GM19025 (cell line): ENCODE measurements around the gene YTHDF1.

Source experiments
- ATAC-seq: cut with Tn5 transposase; IDR thresholded peaks from one replicate; pipeline ENCODE4 v1.9.1; 2021; ENCODE audit warnings: mild to moderate bottlenecking, low read depth, moderate library complexity; ENCODE audit not compliant: unreplicated experiment

Gene YTHDF1

GRCh38 chr20:63188159-63188442 is 27.8 kb downstream of the YTHDF1 start:
- no peak for ATAC-seq

DNA sequence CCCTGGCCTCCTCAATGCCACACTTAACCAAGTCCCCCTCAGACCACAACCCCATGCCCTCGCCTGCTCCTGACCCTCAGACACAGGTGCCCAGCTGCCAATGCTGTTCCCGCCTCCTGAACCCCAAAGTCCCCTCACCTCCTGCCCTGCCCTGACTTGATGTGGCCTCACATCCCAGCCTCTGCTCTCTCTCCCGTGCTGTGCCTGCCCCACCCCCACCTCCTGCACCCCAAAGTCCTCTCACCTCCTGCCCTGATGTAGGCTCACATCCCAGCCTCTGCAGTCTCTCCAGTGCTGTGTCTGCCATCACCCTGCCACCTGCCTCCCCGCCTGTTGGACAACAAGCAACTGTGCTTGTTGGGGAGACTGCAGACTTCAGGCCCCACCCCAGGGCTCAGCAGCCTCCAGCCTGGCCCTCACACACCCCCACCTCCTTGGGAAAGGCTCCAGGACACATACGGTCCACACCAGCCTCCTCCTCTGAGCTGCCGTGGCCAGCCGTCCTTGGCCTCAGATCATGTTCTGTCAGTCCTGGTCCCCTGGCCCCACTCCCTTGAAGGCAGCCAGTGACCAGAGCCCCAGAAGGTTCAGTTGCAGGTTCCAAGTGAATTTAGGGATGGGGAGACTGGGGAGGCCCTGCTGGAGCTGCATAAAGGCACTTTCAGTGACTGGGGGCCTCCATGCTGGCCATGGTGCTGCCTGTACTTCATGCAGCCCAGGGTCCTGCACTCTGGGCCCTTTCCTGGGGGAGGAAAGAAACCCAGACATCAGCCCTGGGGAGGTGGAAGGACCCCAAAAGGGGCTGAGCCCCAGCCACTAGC is 28.4 kb downstream of the YTHDF1 start:
- ATAC-seq = no peak

- no peak for ATAC-seq
Observed at GRCh38 chr20:63186528-63187316, 29.2 kb downstream of the YTHDF1 start.

DNA sequence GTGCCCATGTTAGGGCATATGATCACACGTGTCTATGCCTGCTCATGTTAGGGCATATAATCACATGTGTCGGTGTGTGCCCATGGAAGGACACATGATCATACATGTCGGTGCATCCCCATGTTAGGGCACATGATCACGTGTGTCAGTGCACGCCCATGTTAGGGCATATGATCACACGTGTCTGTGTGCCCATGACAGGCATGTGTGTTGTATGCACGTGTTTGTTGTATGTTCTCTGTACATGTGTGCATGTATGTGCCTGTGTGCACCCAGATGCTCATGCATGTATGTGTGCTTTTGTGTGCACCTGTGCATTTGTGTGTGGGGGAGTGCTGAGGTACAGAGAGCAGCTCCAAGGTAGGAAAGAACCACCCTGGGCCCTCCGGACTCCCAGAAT is 29.8 kb downstream of the YTHDF1 start:
- no peak for ATAC-seq

- no peak for ATAC-seq
Observed at GRCh38 chr20:63185215-63185796, 30.6 kb downstream of the YTHDF1 start.

DNA sequence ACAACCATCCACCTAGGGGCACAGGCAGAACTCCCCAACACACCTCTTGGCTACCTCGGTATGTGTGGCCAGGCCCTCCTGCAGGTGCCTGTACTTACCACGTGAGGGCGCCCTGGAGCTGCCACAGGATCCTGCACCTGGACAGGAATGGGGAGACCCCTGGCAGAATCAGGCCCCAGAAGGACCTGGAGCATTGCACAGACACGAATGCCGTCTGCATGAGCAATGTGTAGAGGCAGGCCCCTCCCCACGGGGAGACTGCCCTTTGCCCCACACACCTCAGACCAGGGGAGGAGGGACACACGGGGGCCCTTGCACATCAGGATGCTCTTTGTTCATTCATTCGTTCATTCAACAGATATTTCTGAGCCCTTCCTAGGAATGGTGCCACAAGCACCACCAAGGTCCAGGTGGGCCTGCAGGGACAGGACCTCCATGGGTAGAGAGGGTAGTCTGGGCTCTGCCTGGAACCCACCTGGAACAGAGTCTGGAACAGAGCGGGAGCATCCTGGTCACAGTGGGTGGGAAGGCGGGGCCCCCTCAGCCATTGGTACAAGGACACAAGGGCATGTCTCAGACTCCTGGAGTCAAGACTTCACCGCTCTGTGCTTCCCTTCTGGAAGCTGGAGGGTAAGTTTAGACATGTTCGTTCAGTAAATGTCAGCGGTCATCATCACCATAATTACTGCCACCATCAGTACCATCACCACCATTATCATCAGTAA is 32.3 kb downstream of the YTHDF1 start:
- ATAC-seq = no peak

DNA sequence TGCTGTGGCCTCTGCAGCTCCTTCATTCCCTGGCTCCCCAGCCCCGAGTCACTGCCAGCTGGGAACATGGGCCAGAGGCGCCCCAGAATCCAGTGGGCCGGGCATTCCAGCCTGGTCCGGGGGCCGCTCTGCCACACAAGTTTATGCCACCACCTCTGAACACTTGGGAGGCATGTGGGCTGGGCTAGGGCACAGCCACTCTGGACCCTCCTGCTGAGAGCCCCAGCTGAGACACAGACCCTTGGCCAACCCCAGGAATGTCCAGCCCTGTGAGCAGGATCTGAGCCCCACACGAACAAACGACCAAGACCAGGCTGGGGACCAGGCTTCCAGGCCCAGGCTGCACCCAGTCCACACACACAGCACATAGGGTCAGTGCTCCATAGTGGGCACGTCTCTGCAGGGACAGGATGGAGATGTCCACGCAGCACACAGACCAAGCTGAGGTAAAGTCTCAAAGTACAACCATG is 33.0 kb downstream of the YTHDF1 start:
- no peak for ATAC-seq

GRCh38 chr20:63182425-63182824 is 33.5 kb downstream of the YTHDF1 start:
- no peak for ATAC-seq

DNA sequence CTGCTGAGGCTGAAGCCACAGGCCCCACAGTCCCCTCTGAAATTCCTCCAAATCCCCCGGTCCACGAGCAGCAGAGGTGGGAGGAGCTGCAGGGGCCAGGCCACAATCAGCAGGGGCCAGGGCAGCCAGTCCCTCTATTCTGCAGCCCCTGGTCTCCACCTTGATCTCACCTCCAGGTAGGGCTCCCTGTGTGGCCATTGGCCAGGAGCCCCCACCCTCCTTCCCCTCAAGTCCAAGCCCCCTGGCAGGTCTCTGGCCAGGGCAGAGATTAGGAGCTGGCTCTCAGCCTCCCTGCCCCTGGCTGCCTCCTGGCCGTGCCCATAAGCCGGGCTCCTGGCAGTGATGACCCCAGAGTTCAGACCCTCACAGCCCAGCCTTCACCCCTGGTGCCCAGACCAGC is 34.7 kb downstream of the YTHDF1 start:
- no peak for ATAC-seq

- no peak for ATAC-seq
Observed at GRCh38 chr20:63180569-63181185, 35.3 kb downstream of the YTHDF1 start.

DNA sequence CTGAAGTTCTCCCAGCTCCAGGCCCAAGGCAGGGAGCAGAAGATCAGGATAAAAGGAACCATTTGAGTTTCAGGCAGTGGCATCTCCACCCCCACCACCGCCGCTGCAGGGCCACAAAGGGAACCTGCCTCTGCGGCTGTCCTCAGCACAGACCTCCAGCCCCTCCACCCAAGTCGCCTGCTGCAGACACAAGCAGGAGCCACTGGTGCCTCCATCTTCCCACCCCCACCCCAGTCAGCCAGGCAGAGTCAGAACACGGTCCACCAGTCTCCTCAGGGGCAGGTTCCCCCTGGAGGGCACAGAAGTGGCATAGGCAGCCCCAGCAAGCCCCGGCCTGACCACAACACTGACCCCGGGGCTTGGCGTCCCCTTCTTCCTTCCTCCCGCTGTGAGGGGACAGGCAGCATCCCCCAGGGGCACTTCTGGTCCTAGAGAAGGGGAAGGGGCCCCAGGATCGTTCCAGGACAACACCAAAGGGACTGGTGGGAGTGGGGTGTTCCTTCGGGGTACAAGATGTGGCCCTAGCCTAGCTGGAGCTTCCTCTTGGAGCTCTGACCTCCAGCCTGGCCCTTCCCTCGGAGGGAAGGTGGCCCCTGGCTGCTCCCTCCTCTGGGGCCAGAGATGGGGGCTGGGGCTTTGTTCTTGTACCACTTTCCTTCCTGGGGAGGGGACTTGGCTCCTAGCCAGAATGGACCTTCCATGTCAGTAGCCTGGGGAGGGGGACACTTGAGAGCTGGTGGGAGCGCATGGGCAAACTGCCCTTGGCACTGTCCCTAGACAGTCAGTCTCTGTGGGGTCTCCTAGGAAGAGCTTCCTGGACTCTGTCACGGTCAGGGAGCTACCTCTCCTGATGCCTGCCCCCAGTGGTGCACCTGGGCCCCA is 36.0 kb downstream of the YTHDF1 start:
- no peak for ATAC-seq

GRCh38 chr20:63178889-63179686 is 36.8 kb downstream of the YTHDF1 start:
- ATAC-seq = no peak

DNA sequence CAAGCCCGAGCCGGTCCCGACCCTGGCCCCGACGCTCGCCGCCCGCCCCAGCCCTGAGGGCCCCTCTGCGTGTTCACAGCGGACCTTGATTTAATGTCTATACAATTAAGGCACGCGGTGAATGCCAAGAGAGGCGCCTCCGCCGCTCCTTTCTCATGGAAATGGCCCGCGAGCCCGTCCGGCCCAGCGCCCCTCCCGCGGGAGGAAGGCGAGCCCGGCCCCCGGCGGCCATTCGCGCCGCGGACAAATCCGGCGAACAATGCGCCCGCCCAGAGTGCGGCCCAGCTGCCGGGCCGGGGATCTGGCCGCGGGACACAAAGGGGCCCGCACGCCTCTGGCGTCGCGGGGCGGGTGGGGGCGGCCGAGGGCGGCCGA is 37.5 kb downstream of the YTHDF1 start:
- ATAC-seq = no peak

GRCh38 chr20:63177785-63178445 is 38.0 kb downstream of the YTHDF1 start:
- ATAC-seq = no peak

GRCh38 chr20:63177134-63177784 is 38.7 kb downstream of the YTHDF1 start:
- ATAC-seq = no peak

DNA sequence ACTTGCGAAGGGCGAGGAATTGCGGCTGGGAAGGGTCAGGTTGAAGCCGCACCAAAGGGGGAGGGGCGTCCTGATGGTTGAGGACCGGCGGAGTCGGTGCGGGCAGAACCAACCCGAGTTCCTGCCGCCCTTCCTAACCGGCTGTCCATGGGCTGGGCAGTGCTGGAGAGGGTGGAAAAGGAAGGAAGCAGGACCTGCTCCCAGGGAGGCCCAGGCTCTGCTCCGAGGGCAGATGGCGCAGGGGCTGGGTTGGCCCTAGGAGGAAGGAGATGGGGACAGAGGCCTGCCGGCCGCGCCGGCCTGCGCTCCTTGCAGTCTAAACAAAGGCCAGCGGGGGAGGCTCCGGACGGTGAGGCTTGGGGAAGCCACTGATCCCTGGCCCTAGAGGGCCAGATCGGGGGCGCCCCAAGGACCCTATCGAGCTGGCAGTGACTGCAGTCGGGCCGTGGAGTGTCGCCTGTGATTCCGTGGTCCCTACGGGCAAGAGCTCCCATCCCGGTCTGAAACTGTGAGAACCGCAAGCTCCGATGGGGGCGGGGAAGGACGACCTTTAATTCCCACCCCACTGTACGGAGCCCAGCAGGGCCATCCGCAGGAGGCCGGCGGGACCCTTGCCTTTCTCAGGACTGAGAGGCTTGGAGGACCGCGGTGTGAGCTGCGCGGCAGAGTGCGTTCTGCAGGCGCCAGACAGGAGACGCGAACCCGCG is 39.4 kb downstream of the YTHDF1 start:
- ATAC-seq = no peak

- ATAC-seq = no peak
Observed at GRCh38 chr20:63176034-63176426, 39.9 kb downstream of the YTHDF1 start.
